ENCODE data around the gene TFPT.
A peak's percentile ranks its signal among the peaks of the same experiment; 100 is the strongest.

TFPT gene

GRCh38 chr19:54115109-54116063, at the start of gene TFPT, which contains the start of gene PRPF31:
TSS of gene TFPT (minus strand) at chr19:54115657. CDS start at chr19:54115269, 388 bp downstream.
TSS of gene PRPF31 (plus strand) at chr19:54115754. CDS start at chr19:54118279, 2,525 bp downstream.
- Histone ChIP-seq H3K9me3 (ENCODE audit: low read length) (no peaks in the 10 kb centered on the region), H3K36me3 (ENCODE audit: insufficient read depth, low read length) (peaks cover 27% of the 10 kb centered on the region), H2AFZ (ENCODE audit: low read depth, low read length) (no peak within 1 kb of the TSS), H3K4me3 (ENCODE audit: low read length) (peak within 1 kb of the TSS; percentile 57), H3K4me1 (ENCODE audit: insufficient read depth, low read length) (peaks cover 15% of the 10 kb centered on the region), H3K27me3 (ENCODE audit: insufficient read depth, low read length) (no peaks in the 10 kb centered on the region)

- Histone ChIP-seq H3K36me3 (ENCODE audit: insufficient read depth, low read length) (no peaks in the 10 kb centered on the region), H3K27me3 (ENCODE audit: insufficient read depth, low read length) (no peaks in the 10 kb centered on the region), H3K9me3 (ENCODE audit: low read length) (peaks cover 13% of the 10 kb centered on the region)
Measured at GRCh38 chr19:54165222-54165621, 49.8 kb upstream of the TFPT start.

GRCh38 chr19:54164369-54165068, 49.1 kb upstream of the TFPT start:
- Histone ChIP-seq H3K4me3 (ENCODE audit: low read length) (no peak overlapping the region), H3K27me3 (ENCODE audit: insufficient read depth, low read length) (no peaks in the 10 kb centered on the region), H3K9me3 (ENCODE audit: low read length) (peaks cover 13% of the 10 kb centered on the region), H3K4me1 (ENCODE audit: insufficient read depth, low read length) (peaks cover 8% of the 10 kb centered on the region), H3K36me3 (ENCODE audit: insufficient read depth, low read length) (no peaks in the 10 kb centered on the region), H2AFZ (ENCODE audit: low read depth, low read length) (no peak overlapping the region)

More at GRCh38 chr19:54165222-54165621, 49.8 kb upstream of the TFPT start:
- no peak overlapping the region for H2AFZ ChIP-seq (ENCODE audit: low read depth, low read length)
- peaks cover 8% of the 10 kb centered on the region for H3K4me1 ChIP-seq (ENCODE audit: insufficient read depth, low read length)
- H3K4me3 ChIP-seq (ENCODE audit: low read length), result no peak overlapping the region

GRCh38 chr19:54162884-54163283, 47.4 kb upstream of the TFPT start:
- H3K27me3 ChIP-seq (ENCODE audit: insufficient read depth, low read length), result no peaks in the 10 kb centered on the region
- H3K9me3 ChIP-seq (ENCODE audit: low read length), result peaks cover 13% of the 10 kb centered on the region

GRCh38 chr19:54162241-54162805, 46.9 kb upstream of the TFPT start:
- Histone ChIP-seq H3K9me3 (ENCODE audit: low read length) (peaks cover 13% of the 10 kb centered on the region), H3K27me3 (ENCODE audit: insufficient read depth, low read length) (no peaks in the 10 kb centered on the region), H2AFZ (ENCODE audit: low read depth, low read length) (no peak overlapping the region), H3K4me1 (ENCODE audit: insufficient read depth, low read length) (peaks cover 18% of the 10 kb centered on the region), H3K4me3 (ENCODE audit: low read length) (no peak overlapping the region), H3K36me3 (ENCODE audit: insufficient read depth, low read length) (peaks cover 7% of the 10 kb centered on the region)

More at GRCh38 chr19:54162884-54163283, 47.4 kb upstream of the TFPT start:
- Histone ChIP-seq H2AFZ (ENCODE audit: low read depth, low read length) (no peak overlapping the region), H3K4me3 (ENCODE audit: low read length) (no peak overlapping the region), H3K36me3 (ENCODE audit: insufficient read depth, low read length) (peaks cover 4% of the 10 kb centered on the region), H3K4me1 (ENCODE audit: insufficient read depth, low read length) (peaks cover 18% of the 10 kb centered on the region)

GRCh38 chr19:54160854-54161253, 45.4 kb upstream of the TFPT start:
- H3K4me3 ChIP-seq (ENCODE audit: low read length), result peak overlapping the region; percentile 69
- no peak overlapping the region for H2AFZ ChIP-seq (ENCODE audit: low read depth, low read length)
- no peaks in the 10 kb centered on the region for H3K27me3 ChIP-seq (ENCODE audit: insufficient read depth, low read length)
- H3K36me3 ChIP-seq (ENCODE audit: insufficient read depth, low read length), result peaks cover 20% of the 10 kb centered on the region
- peaks cover 18% of the 10 kb centered on the region for H3K4me1 ChIP-seq (ENCODE audit: insufficient read depth, low read length)
- peaks cover 13% of the 10 kb centered on the region for H3K9me3 ChIP-seq (ENCODE audit: low read length)

GRCh38 chr19:54160182-54160811, 44.8 kb upstream of the TFPT start:
- peaks cover 18% of the 10 kb centered on the region for H3K4me1 ChIP-seq (ENCODE audit: insufficient read depth, low read length)
- peaks cover 13% of the 10 kb centered on the region for H3K9me3 ChIP-seq (ENCODE audit: low read length)
- peak overlapping the region; percentile 44 for H2AFZ ChIP-seq (ENCODE audit: low read depth, low read length)
- H3K4me3 ChIP-seq (ENCODE audit: low read length), result peak overlapping the region; percentile 69
- peaks cover 23% of the 10 kb centered on the region for H3K36me3 ChIP-seq (ENCODE audit: insufficient read depth, low read length)
- no peaks in the 10 kb centered on the region for H3K27me3 ChIP-seq (ENCODE audit: insufficient read depth, low read length)

- peak within 1 kb of the TSS; percentile 90 for H3K4me3 ChIP-seq (ENCODE audit: low read length)
- H3K36me3 ChIP-seq (ENCODE audit: insufficient read depth, low read length), result peaks cover 30% of the 10 kb centered on the region
- H3K4me1 ChIP-seq (ENCODE audit: insufficient read depth, low read length), result peaks cover 18% of the 10 kb centered on the region
- H3K9me3 ChIP-seq (ENCODE audit: low read length), result peaks cover 8% of the 10 kb centered on the region
- no peaks in the 10 kb centered on the region for H3K27me3 ChIP-seq (ENCODE audit: insufficient read depth, low read length)
- peak within 1 kb of the TSS; percentile 44 for H2AFZ ChIP-seq (ENCODE audit: low read depth, low read length)
Measured at GRCh38 chr19:54159352-54160181, 44.1 kb upstream of the TFPT start, which contains the start of gene LENG1. TSS of gene LENG1 (minus strand) at chr19:54159721. CDS start at chr19:54159695, 26 bp downstream.

GRCh38 chr19:54158812-54159351, 43.4 kb upstream of the TFPT start:
- peaks cover 37% of the 10 kb centered on the region for H3K36me3 ChIP-seq (ENCODE audit: insufficient read depth, low read length)
- H3K9me3 ChIP-seq (ENCODE audit: low read length), result peaks cover 4% of the 10 kb centered on the region
- peak overlapping the region; percentile 90 for H3K4me3 ChIP-seq (ENCODE audit: low read length)

GRCh38 chr19:54156953-54157352, 41.5 kb upstream of the TFPT start:
- Histone ChIP-seq H3K36me3 (ENCODE audit: insufficient read depth, low read length) (peaks cover 55% of the 10 kb centered on the region), H3K9me3 (ENCODE audit: low read length) (no peaks in the 10 kb centered on the region), H3K27me3 (ENCODE audit: insufficient read depth, low read length) (no peaks in the 10 kb centered on the region), H3K4me1 (ENCODE audit: insufficient read depth, low read length) (peaks cover 18% of the 10 kb centered on the region), H2AFZ (ENCODE audit: low read depth, low read length) (no peak overlapping the region), H3K4me3 (ENCODE audit: low read length) (no peak overlapping the region)

More at GRCh38 chr19:54158812-54159351, 43.4 kb upstream of the TFPT start:
- Histone ChIP-seq H2AFZ (ENCODE audit: low read depth, low read length) (peak overlapping the region; percentile 42), H3K27me3 (ENCODE audit: insufficient read depth, low read length) (no peaks in the 10 kb centered on the region), H3K4me1 (ENCODE audit: insufficient read depth, low read length) (peaks cover 18% of the 10 kb centered on the region)

GRCh38 chr19:54156490-54156889, 41.0 kb upstream of the TFPT start:
- H3K36me3 ChIP-seq (ENCODE audit: insufficient read depth, low read length), result peaks cover 59% of the 10 kb centered on the region
- H3K4me1 ChIP-seq (ENCODE audit: insufficient read depth, low read length), result peaks cover 18% of the 10 kb centered on the region
- no peaks in the 10 kb centered on the region for H3K9me3 ChIP-seq (ENCODE audit: low read length)
- no peak overlapping the region for H3K4me3 ChIP-seq (ENCODE audit: low read length)
- no peaks in the 10 kb centered on the region for H3K27me3 ChIP-seq (ENCODE audit: insufficient read depth, low read length)
- H2AFZ ChIP-seq (ENCODE audit: low read depth, low read length), result no peak overlapping the region
